Endothelial cell of umbilical vein (primary cell): ENCODE data around the gene VPS37D. TPM values are rescaled to one million over a fixed set of nuclear protein-coding genes. Genes with fewer than 3 reads are reported as not detected.

Experiments used
- BruUV-seq: library from RNA; stranded (reverse); fragments of 400-500 nt; replicated peaks from 2 replicates; lab custom pipeline; 2021; lab: Mats Ljungman, UMichigan
- CTCF ChIA-PET: fragments of 300-600, 350-600 bp; sonication (Branson Sonifier 250); formaldehyde crosslinking; loops from one replicate; lab custom pipeline; 2021; ENCODE audit warnings: antibody characterized with exemption, inconsistent platforms; lab: Charles Lee
- POLR2A ChIA-PET: fragments of 300-600, 350-600 bp; sonication (Branson Sonifier 250); formaldehyde crosslinking; loops from one replicate; lab custom pipeline; 2021; ENCODE audit warnings: antibody characterized with exemption, inconsistent platforms; lab: Charles Lee
- DNase-seq: peaks from one replicate; pipeline ENCODE4 v3.0.0-alpha.2; 2011; ENCODE audit warnings: low read depth, low spot score
- FAIRE-seq: peaks from 2 replicates; lab custom pipeline; 2011; peaks lifted over from hg19 to GRCh38; lab: Jason Lieb, UNC
- H2AFZ ChIP-seq: 2 replicates; pipeline ENCODE4 v1.6.0; 2012; ENCODE audit warnings: low read depth, low read length, control low read depth, inconsistent platforms
- H3K27ac ChIP-seq: 2 replicates; pipeline ENCODE4 v1.5.1; 2011; ENCODE audit warnings: low read depth, mild to moderate bottlenecking, control low read depth, low read length, moderate library complexity; ENCODE audit not compliant: insufficient read depth
- H3K27me3 ChIP-seq, 2 experiments: 2 replicates each; pipeline versions ENCODE4 v1.6.0 to v1.6.1; 2011; ENCODE audit warnings: low read length in 2 of 2, mixed read lengths in 1 of 2; ENCODE audit not compliant: control insufficient read depth in 2 of 2, insufficient read depth in 2 of 2
- H3K36me3 ChIP-seq, 2 experiments: 2 replicates in 1 of 2; 3 replicates in 1 of 2; pipeline ENCODE4 v1.5.1; 2011; ENCODE audit warnings: low read length in 2 of 2, mild to moderate bottlenecking in 1 of 2, moderate library complexity in 1 of 2; ENCODE audit not compliant: control insufficient read depth in 2 of 2, insufficient read depth in 2 of 2; ENCODE audit errors: extremely low read depth in 1 of 2
- H3K4me1 ChIP-seq: 3 replicates; pipeline ENCODE4 v1.5.1; 2011; ENCODE audit warnings: mild to moderate bottlenecking, low read length; ENCODE audit not compliant: control insufficient read depth, insufficient read depth; ENCODE audit errors: extremely low read depth
- H3K4me2 ChIP-seq: 2 replicates; pipeline ENCODE4 v1.6.1; 2011; ENCODE audit warnings: low read length, control low read depth, mixed read lengths; ENCODE audit not compliant: insufficient read depth
- H3K4me3 ChIP-seq, 3 experiments: fragments of 200-600 bp in 1 of 3; sonication (generic), shearing (Covaris generic) in 1 of 3; replicated peaks in 1 of 3; 2 replicates each; pipeline ENCODE4 v1.5.1; 2011 to 2016; ENCODE audit warnings: control low read depth in 3 of 3, low read length in 3 of 3, mild to moderate bottlenecking in 2 of 3, inconsistent platforms in 1 of 3, low read depth in 1 of 3, moderate library complexity in 1 of 3; ENCODE audit not compliant: insufficient read depth in 1 of 3
- H3K79me2 ChIP-seq: 2 replicates; pipeline ENCODE4 v1.6.0; 2012; ENCODE audit warnings: low read length, inconsistent platforms; ENCODE audit not compliant: control insufficient read depth, insufficient read depth
- H3K9ac ChIP-seq: replicated peaks from 2 replicates; pipeline ENCODE3; 2011; ENCODE audit warnings: low read length, control low read depth; ENCODE audit not compliant: insufficient read depth; ENCODE audit errors: extremely low read depth
- H3K9me1 ChIP-seq: replicated peaks from 3 replicates; pipeline ENCODE4 v1.6.0; 2011; ENCODE audit warnings: mild to moderate bottlenecking, low read length; ENCODE audit not compliant: control insufficient read depth, insufficient read depth; ENCODE audit errors: extremely low read depth
- H3K9me3 ChIP-seq: replicated peaks from 2 replicates; pipeline ENCODE4 v1.5.1; 2012; ENCODE audit warnings: low read length, inconsistent platforms; ENCODE audit not compliant: control insufficient read depth, insufficient read depth
- H4K20me1 ChIP-seq: replicated peaks from 2 replicates; pipeline ENCODE3; 2011; ENCODE audit warnings: mild to moderate bottlenecking, low read length; ENCODE audit not compliant: control insufficient read depth, insufficient read depth; ENCODE audit errors: extremely low read depth
- EZH2 ChIP-seq: IDR thresholded peaks from 2 replicates; pipeline ENCODE4 v1.6.1; 2012; ENCODE audit warnings: borderline replicate concordance, low read depth, mild to moderate bottlenecking, moderate library complexity, low read length, inconsistent platforms; ENCODE audit not compliant: severe bottlenecking
- FOS ChIP-seq: IDR thresholded peaks from 2 replicates; pipeline ENCODE4 v1.6.1; 2011; ENCODE audit warnings: mild to moderate bottlenecking, low read length, moderate library complexity, borderline replicate concordance; ENCODE audit not compliant: insufficient read depth
- GATA2 ChIP-seq: IDR thresholded peaks from 2 replicates; pipeline ENCODE4 v1.7.0; 2011; ENCODE audit warnings: low read depth, mild to moderate bottlenecking, moderate library complexity, mixed read lengths, low read length; ENCODE audit not compliant: insufficient read length, insufficient read depth
- JUN ChIP-seq: IDR thresholded peaks from 2 replicates; pipeline ENCODE4 v1.6.1; 2011; ENCODE audit warnings: borderline replicate concordance, low read depth; ENCODE audit not compliant: insufficient read length, insufficient read depth
- MAX ChIP-seq: IDR thresholded peaks from 2 replicates; pipeline ENCODE4 v1.6.1; 2011; ENCODE audit not compliant: insufficient read depth, insufficient read length
- MYC ChIP-seq: IDR thresholded peaks from one replicate; pipeline ENCODE4 v1.6.1; 2011; ENCODE audit warnings: mild to moderate bottlenecking, low read depth, low read length
- POLR2A ChIP-seq: IDR thresholded peaks from 2 replicates; pipeline ENCODE4 v1.6.1; 2012; ENCODE audit warnings: low read depth, mild to moderate bottlenecking, control low read depth, low read length
- POLR2AphosphoS5 ChIP-seq: IDR thresholded peaks from 2 replicates; pipeline ENCODE4 v1.6.1; 2012; ENCODE audit warnings: low read depth, mild to moderate bottlenecking, control low read depth, low read length, moderate library complexity; ENCODE audit not compliant: insufficient read depth
- dilution Hi-C: fragments of 300-500 bp; cut with MboI; formaldehyde crosslinking; loops from one replicate; pipeline ENCODE4 v1.15.0; 2019; ENCODE audit warnings: low sequenced_read_pairs; ENCODE audit not compliant: extremely low pct_ligation_motif_present
- intact Hi-C: fragments of 100-400 bp; cut with micrococcal nuclease; formaldehyde crosslinking; loops from one replicate; pipeline ENCODE4 v1.10.0; 2022
- polyA plus RNA-seq, 4 experiments: library from polyadenylated mRNA; depleted of rRNA in 3 of 4; stranded (reverse) in 3 of 4; unstranded in 1 of 4; fragments of >200 nt; gene quantifications; 2 replicates each; pipeline versions ENCODE4 v1.2.1 to v1.2.3, GENCODE V29; 2011 to 2012; ENCODE audit warnings: missing spikeins in 1 of 4
- total RNA-seq: library from RNA; stranded (reverse); gene quantifications from 2 replicates; pipeline ENCODE4 v1.2.3, GENCODE V29; 2021
- TF ChIP-seq, protein P1 (sequence below), 2 donors: IDR thresholded peaks; 1 replicate in 1 of 2; 2 replicates in 1 of 2; pipeline ENCODE4 v1.5.1; 2011; ENCODE audit warnings: low read length in 2 of 2, mild to moderate bottlenecking in 2 of 2, moderate library complexity in 2 of 2, control low read depth in 1 of 2, inconsistent platforms in 1 of 2, low read depth in 1 of 2; ENCODE audit not compliant: insufficient read depth in 1 of 2; ENCODE audit errors: extremely low read depth in 1 of 2

The VPS37D gene
- total and polyA plus RNA-seq, 2 donors (not counting 3 experiments of a cell fraction or from before 2014, with no cell fraction given) = 2.0 to 2.1 TPM

- peaks cover 22 to 26% of the 10 kb centered on the region in 2 experiments for H3K27me3 ChIP-seq
- H3K9me1 ChIP-seq = no peaks in the 10 kb centered on the region
- dilution Hi-C loops = no loop called here
- peaks cover 2% of the 10 kb centered on the region for H3K9me3 ChIP-seq
- FAIRE-seq (no peak), DNase-seq (no peak)
- no TSS peak for BruUV-seq
- CTCF ChIA-PET = interaction anchor here (1.8 kb wide), 1 partner anchor 36 kb away, joined by 6 read pairs; no protein-coding TSS in a partner anchor
- POLR2A ChIA-PET = no interaction called here
- peaks cover under 1% of the 10 kb centered on the region for H3K4me1 ChIP-seq
- H3K27ac ChIP-seq = no peak overlapping the region
- TF ChIP-seq MYC (no peak), EZH2 (no peak), JUN (no peak), POLR2A (no peak), MAX (no peak), FOS (no peak), GATA2 (no peak), POLR2AphosphoS5 (no peak)
- TF ChIP-seq, protein P1, sequence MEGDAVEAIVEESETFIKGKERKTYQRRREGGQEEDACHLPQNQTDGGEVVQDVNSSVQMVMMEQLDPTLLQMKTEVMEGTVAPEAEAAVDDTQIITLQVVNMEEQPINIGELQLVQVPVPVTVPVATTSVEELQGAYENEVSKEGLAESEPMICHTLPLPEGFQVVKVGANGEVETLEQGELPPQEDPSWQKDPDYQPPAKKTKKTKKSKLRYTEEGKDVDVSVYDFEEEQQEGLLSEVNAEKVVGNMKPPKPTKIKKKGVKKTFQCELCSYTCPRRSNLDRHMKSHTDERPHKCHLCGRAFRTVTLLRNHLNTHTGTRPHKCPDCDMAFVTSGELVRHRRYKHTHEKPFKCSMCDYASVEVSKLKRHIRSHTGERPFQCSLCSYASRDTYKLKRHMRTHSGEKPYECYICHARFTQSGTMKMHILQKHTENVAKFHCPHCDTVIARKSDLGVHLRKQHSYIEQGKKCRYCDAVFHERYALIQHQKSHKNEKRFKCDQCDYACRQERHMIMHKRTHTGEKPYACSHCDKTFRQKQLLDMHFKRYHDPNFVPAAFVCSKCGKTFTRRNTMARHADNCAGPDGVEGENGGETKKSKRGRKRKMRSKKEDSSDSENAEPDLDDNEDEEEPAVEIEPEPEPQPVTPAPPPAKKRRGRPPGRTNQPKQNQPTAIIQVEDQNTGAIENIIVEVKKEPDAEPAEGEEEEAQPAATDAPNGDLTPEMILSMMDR (IDR thresholded peaks at IDR 0.05; ENCODE audit: extremely low read depth in 1 of 2, insufficient read depth in 1 of 2, low read depth in 1 of 2, low read length in 2 of 2) = no peak
- no peak overlapping the region for H3K4me2 ChIP-seq
- no peaks in the 10 kb centered on the region for H3K79me2 ChIP-seq
- no peaks in the 10 kb centered on the region for H4K20me1 ChIP-seq
- no peaks in the 10 kb centered on the region for H3K36me3 ChIP-seq
- no peak overlapping the region for H3K4me3 ChIP-seq
- intact Hi-C loops = no loop called here
- no peak overlapping the region for H3K9ac ChIP-seq
- no peak overlapping the region for H2AFZ ChIP-seq
These were observed 24.8 kb upstream of the VPS37D start for GRCh38 chr7:73642834-73643233.
